GM19463 (cell line): ENCODE measurements around the gene DIP2C.
"Not testable (repeated sequence)": the region's sequence is repeated elsewhere in the genome, so short reads cannot be mapped to it uniquely, and the experiment has no call there.

Experiments
- ATAC-seq: cut with Tn5 transposase; IDR thresholded peaks from one replicate; pipeline ENCODE4 v1.9.1; 2021; ENCODE audit warnings: mild to moderate bottlenecking, moderate library complexity; ENCODE audit not compliant: unreplicated experiment

DIP2C gene

GRCh38 chr10:525565-526315, 163.7 kb downstream of the DIP2C start:
- ATAC-seq = no peak

GRCh38 chr10:523925-524324, 165.5 kb downstream of the DIP2C start:
- no peak for ATAC-seq

GRCh38 chr10:522350-522749, 167.1 kb downstream of the DIP2C start:
- ATAC-seq = no peak

GRCh38 chr10:521261-522250, 167.9 kb downstream of the DIP2C start:
- no peak for ATAC-seq

GRCh38 chr10:520402-520787, 169.1 kb downstream of the DIP2C start:
- no peak for ATAC-seq

- ATAC-seq = no peak
These were observed 169.6 kb downstream of the DIP2C start for GRCh38 chr10:519716-520401.

GRCh38 chr10:519055-519715, 170.3 kb downstream of the DIP2C start:
- no peak for ATAC-seq

GRCh38 chr10:517872-518475, 171.5 kb downstream of the DIP2C start:
- no peak for ATAC-seq

- ATAC-seq = no peak
These were observed 172.1 kb downstream of the DIP2C start for GRCh38 chr10:517241-517830.

GRCh38 chr10:516764-517163, 172.7 kb downstream of the DIP2C start:
- no peak for ATAC-seq

GRCh38 chr10:515674-516073, 173.8 kb downstream of the DIP2C start:
- no peak for ATAC-seq

GRCh38 chr10:514137-514671, 175.3 kb downstream of the DIP2C start:
- ATAC-seq = no peak

- peak; percentile 64 for ATAC-seq
These were observed 176.1 kb downstream of the DIP2C start for GRCh38 chr10:513393-513792.

- not testable (repeated sequence) for ATAC-seq
These were observed 176.8 kb downstream of the DIP2C start for GRCh38 chr10:512661-513060.

GRCh38 chr10:511849-512191, 177.6 kb downstream of the DIP2C start:
- ATAC-seq = no peak

- peak; percentile 72 for ATAC-seq
These were observed 178.2 kb downstream of the DIP2C start for GRCh38 chr10:511101-511848.

GRCh38 chr10:510415-510881, 179.0 kb downstream of the DIP2C start:
- ATAC-seq = no peak

GRCh38 chr10:509361-510102, 179.9 kb downstream of the DIP2C start:
- ATAC-seq = no peak
